Neuronal stem cell (in vitro differentiated cells): ENCODE measurements around the gene CYB5R3.
A peak's percentile ranks its signal among the peaks of the same experiment; 100 is the strongest.
"Not testable (repeated sequence)": the region's sequence is repeated elsewhere in the genome, so short reads cannot be mapped to it uniquely, and the experiment has no call there.

Experiments
- DNase-seq: peaks from one replicate; pipeline ENCODE4 v3.0.0-alpha.2; 2013; ENCODE audit warnings: low spot score
- H2AFZ ChIP-seq: one replicate; pipeline ENCODE4 v1.6.1; 2013; ENCODE audit warnings: mild to moderate bottlenecking, low read length, inconsistent platforms
- H2AK5ac ChIP-seq: 2 replicates; pipeline ENCODE4 v1.6.1; 2013; ENCODE audit warnings: low read depth, mild to moderate bottlenecking, inconsistent platforms, low read length, moderate library complexity, mixed read lengths
- H2BK120ac ChIP-seq: 2 replicates; pipeline ENCODE4 v1.6.1; 2013; ENCODE audit warnings: low read depth, mild to moderate bottlenecking, inconsistent platforms, low read length, moderate library complexity, mixed read lengths
- H2BK12ac ChIP-seq: one replicate; pipeline ENCODE4 v1.6.1; 2013; ENCODE audit warnings: low read length, inconsistent platforms
- H2BK15ac ChIP-seq: 2 replicates; pipeline ENCODE4 v1.6.1; 2013; ENCODE audit warnings: mild to moderate bottlenecking, low read length, inconsistent platforms, mixed read lengths
- H2BK5ac ChIP-seq: one replicate; pipeline ENCODE4 v1.6.1; 2013; ENCODE audit warnings: inconsistent platforms, mild to moderate bottlenecking, low read length, moderate library complexity
- H3K14ac ChIP-seq: one replicate; pipeline ENCODE4 v1.6.1; 2013; ENCODE audit warnings: low read length, inconsistent platforms
- H3K18ac ChIP-seq: 2 replicates; pipeline ENCODE4 v1.6.1; 2013; ENCODE audit warnings: low read length, inconsistent platforms
- H3K23ac ChIP-seq: 2 replicates; pipeline ENCODE4 v1.6.1; 2013; ENCODE audit warnings: low read depth, mild to moderate bottlenecking, mixed read lengths, low read length, inconsistent platforms; ENCODE audit not compliant: poor library complexity
- H3K27ac ChIP-seq: replicated peaks from 3 replicates; pipeline ENCODE4 v1.5.1; 2013; ENCODE audit warnings: low read length, inconsistent platforms
- H3K27me3 ChIP-seq, 3 experiments: 2 replicates each; pipeline ENCODE4 v1.6.1; 2013; ENCODE audit warnings: low read length in 3 of 3, mild to moderate bottlenecking in 2 of 3, inconsistent platforms in 1 of 3, low read depth in 1 of 3, mixed read lengths in 1 of 3, moderate library complexity in 1 of 3; ENCODE audit not compliant: control insufficient read depth in 3 of 3, insufficient read depth in 3 of 3
- H3K36me3 ChIP-seq, 2 donors: replicated peaks in 1 of 2; 2 replicates each; pipeline ENCODE4 v1.6.1; 2013; ENCODE audit warnings: low read length in 2 of 2; ENCODE audit not compliant: control insufficient read depth in 2 of 2, insufficient read depth in 2 of 2
- H3K4ac ChIP-seq: 2 replicates; pipeline ENCODE4 v1.6.1; 2013; ENCODE audit warnings: inconsistent platforms, mild to moderate bottlenecking, low read length, moderate library complexity
- H3K4me1 ChIP-seq, 2 donors: 1 replicate in 1 of 2; 2 replicates in 1 of 2; pipeline ENCODE4 v1.6.1; 2013; ENCODE audit warnings: low read length in 2 of 2, low read depth in 1 of 2; ENCODE audit not compliant: control insufficient read depth in 2 of 2, insufficient read depth in 1 of 2
- H3K4me2 ChIP-seq: one replicate; pipeline ENCODE4 v1.6.1; 2013; ENCODE audit warnings: mild to moderate bottlenecking, low read length, inconsistent platforms; ENCODE audit not compliant: insufficient read depth, poor library complexity, severe bottlenecking
- H3K4me3 ChIP-seq, 2 donors: 2 replicates each; pipeline ENCODE4 v1.5.1; 2013; ENCODE audit warnings: low read length in 2 of 2, mild to moderate bottlenecking in 2 of 2, inconsistent platforms in 1 of 2, moderate library complexity in 1 of 2
- H3K79me1 ChIP-seq: one replicate; pipeline ENCODE4 v1.6.1; 2013; ENCODE audit warnings: low read depth, mild to moderate bottlenecking, inconsistent platforms, low read length, moderate library complexity
- H3K9ac ChIP-seq: one replicate; pipeline ENCODE4 v1.6.1; 2013; ENCODE audit warnings: mild to moderate bottlenecking, low read depth, low read length, inconsistent platforms; ENCODE audit not compliant: poor library complexity
- H3K9me3 ChIP-seq, 2 donors: replicated peaks in 1 of 2; 2 replicates each; pipeline versions ENCODE3 to v1.6.1; 2013; ENCODE audit warnings: low read length in 2 of 2, mild to moderate bottlenecking in 2 of 2, inconsistent platforms in 1 of 2, low read depth in 1 of 2, mixed read lengths in 1 of 2, moderate library complexity in 1 of 2; ENCODE audit not compliant: control insufficient read depth in 2 of 2, insufficient read depth in 1 of 2
- H4K8ac ChIP-seq: one replicate; pipeline ENCODE4 v1.6.1; 2013; ENCODE audit warnings: low read depth, mild to moderate bottlenecking, inconsistent platforms, low read length, moderate library complexity
- H4K91ac ChIP-seq: one replicate; pipeline ENCODE4 v1.6.1; 2013; ENCODE audit warnings: low read length, low read depth, mild to moderate bottlenecking, inconsistent platforms; ENCODE audit not compliant: poor library complexity
- WGBS, 2 donors: extraction: QIAGEN DNeasy Blood & Tissue Kit; methylation state at CpG; one replicate each; pipeline ENCODE4 v1.1.7; 2013; ENCODE audit warnings: missing lambda C conversion rate in 2 of 2, mixed read lengths in 1 of 2; ENCODE audit not compliant: insufficient read length in 2 of 2, insufficient replicate concordance in 1 of 2; ENCODE audit errors: extremely low coverage in 2 of 2; 5-methylcytosine and 5-hydroxymethylcytosine counted together

The CYB5R3 gene

GRCh38 chr22:42617155-42617983 is 31.8 kb downstream of the CYB5R3 start:
- Histone ChIP-seq H3K9me3 (no peaks in the 10 kb centered on the region), H3K36me3 (peaks cover 8 to 37% of the 10 kb centered on the region in 2 donors), H4K8ac (no peak overlapping the region)

GRCh38 chr22:42615860-42616175 is 33.4 kb downstream of the CYB5R3 start:
- H3K9ac ChIP-seq, H2AK5ac ChIP-seq, H2BK12ac ChIP-seq, H3K79me1 ChIP-seq, H4K8ac ChIP-seq, H2BK15ac ChIP-seq, H3K23ac ChIP-seq, H3K9me3 ChIP-seq, H2BK120ac ChIP-seq, H4K91ac ChIP-seq, H3K4ac ChIP-seq, H3K27me3 ChIP-seq, DNase-seq, H3K14ac ChIP-seq, H2BK5ac ChIP-seq: not testable (repeated sequence)
- Histone ChIP-seq H3K36me3 (peaks cover 12 to 47% of the 10 kb centered on the region in 2 donors), H3K4me1 (peaks cover 8 to 12% of the 10 kb centered on the region in 2 donors), H2AFZ (peak overlapping the region; percentile 46), H3K4me3 (peak overlapping the region in 1 of 2 donors; percentile 71), H3K27ac (peak overlapping the region; percentile 80), H3K18ac (peak overlapping the region; percentile 66), H3K4me2 (peak overlapping the region; percentile 56)
- no CpG with 5 or more reads among the region's 13 CpGs for WGBS, 2 donors

More at GRCh38 chr22:42617155-42617983, 31.8 kb downstream of the CYB5R3 start:
- Histone ChIP-seq H3K27me3 (no peaks in the 10 kb centered on the region), H2BK5ac (no peak overlapping the region), H4K91ac (no peak overlapping the region), H3K23ac (peak overlapping the region; percentile 11), H3K4me1 (peaks cover 5 to 14% of the 10 kb centered on the region in 2 donors), H3K27ac (no peak overlapping the region), H2BK120ac (no peak overlapping the region), H3K4me2 (no peak overlapping the region), H3K4me3 (no peak overlapping the region), H2AFZ (no peak overlapping the region), H3K18ac (peak overlapping the region; percentile 39), H3K14ac (no peak overlapping the region), H3K9ac (no peak overlapping the region), H2BK12ac (no peak overlapping the region), H2AK5ac (no peak overlapping the region), H3K79me1 (peaks cover 6% of the 10 kb centered on the region), H3K4ac (no peak overlapping the region), H2BK15ac (no peak overlapping the region)
- DNase-seq, result no peak
- whole genome bisulfite sequencing, 2 donors, result no CpG with 5 or more reads among the region's 20 CpGs

GRCh38 chr22:42615092-42615859 is 33.9 kb downstream of the CYB5R3 start:
- H2BK12ac ChIP-seq, result no peak overlapping the region
- H3K14ac ChIP-seq, result no peak overlapping the region
- peak overlapping the region; percentile 56 for H3K4me2 ChIP-seq
- peaks cover 13% of the 10 kb centered on the region for H3K79me1 ChIP-seq
- no peak overlapping the region for H3K9ac ChIP-seq
- DNase-seq, result peak; percentile 89
- H3K36me3 ChIP-seq, result peaks cover 12 to 47% of the 10 kb centered on the region in 2 donors
- H3K9me3 ChIP-seq, result peaks cover 0 to under 1% of the 10 kb centered on the region in 2 donors
- H3K27ac ChIP-seq, result peak overlapping the region; percentile 98
- no peak overlapping the region for H3K4ac ChIP-seq
- peak overlapping the region; percentile 31 to 71 for H3K4me3 ChIP-seq
- H3K4me1 ChIP-seq, result peaks cover 9 to 12% of the 10 kb centered on the region in 2 donors
- H4K91ac ChIP-seq, result no peak overlapping the region
- H2AK5ac ChIP-seq, result no peak overlapping the region
- WGBS, 2 donors, result no CpG with 5 or more reads among the region's 35 CpGs
- peak overlapping the region; percentile 92 for H2AFZ ChIP-seq
- no peaks in the 10 kb centered on the region for H3K27me3 ChIP-seq
- peak overlapping the region; percentile 100 for H3K23ac ChIP-seq
- no peak overlapping the region for H2BK5ac ChIP-seq
- peak overlapping the region; percentile 29 for H3K18ac ChIP-seq
- no peak overlapping the region for H4K8ac ChIP-seq
- H2BK15ac ChIP-seq, result no peak overlapping the region
- H2BK120ac ChIP-seq, result no peak overlapping the region
